Hematopoietic multipotent progenitor cell treated with erythropoietin and hydrocortisone succinate and interleukin-3 and kit ligand, for 17 days (in vitro differentiated cells): ENCODE measurements around the gene ZNF683.
"Not testable (repeated sequence)": the region's sequence is repeated elsewhere in the genome, so short reads cannot be mapped to it uniquely, and the experiment has no call there.

Source experiments
- DNase-seq: peaks from one replicate; pipeline ENCODE4 v3.0.0-alpha.2; 2015; ENCODE audit warnings: low spot score

ZNF683 gene

DNA sequence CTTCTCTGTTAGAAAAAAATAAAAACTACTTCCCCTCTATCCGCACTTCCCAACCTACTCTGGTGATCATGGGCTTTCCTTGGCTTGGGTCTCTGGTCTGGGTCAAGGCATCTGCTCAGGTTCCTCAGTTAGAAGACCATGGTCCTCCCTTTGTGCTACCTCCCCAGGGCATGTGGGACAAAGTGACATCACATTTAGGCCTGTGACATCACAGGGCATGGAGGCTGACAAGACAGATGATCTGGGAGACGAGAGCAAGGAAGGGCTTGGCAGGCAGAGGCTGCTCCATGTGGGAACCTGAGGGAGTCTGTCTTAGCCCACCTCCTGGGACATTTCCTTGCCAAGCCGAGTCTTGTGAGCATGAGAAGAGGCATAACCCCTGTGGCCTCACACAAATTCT lies at the start of gene ZNF683:
Gene ZNF683 (minus strand): TSS at position 140 of the 400 bp plus-strand sequence. CDS start 4,179 bp downstream, outside the sequence.
- DNase-seq: not testable (repeated sequence)

DNA sequence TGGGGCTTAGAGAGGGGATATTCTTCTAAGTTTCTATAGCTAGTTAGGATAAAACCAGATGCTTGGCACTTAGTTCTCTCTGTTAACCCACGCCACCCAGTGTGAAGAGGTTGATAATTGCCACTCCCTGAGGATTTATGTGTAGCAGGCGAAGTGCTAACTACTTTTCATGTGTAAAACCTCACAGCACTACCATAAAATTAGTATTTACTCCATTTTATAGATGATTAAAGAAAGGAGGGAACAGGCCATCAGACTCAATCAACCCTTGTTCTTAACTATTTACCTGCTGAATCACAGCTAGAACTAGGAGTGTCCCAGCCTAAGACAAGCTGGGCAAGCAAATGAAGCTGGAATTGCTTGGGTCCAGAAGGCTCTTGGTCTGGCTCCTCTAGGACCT lies 46.9 kb upstream of the ZNF683 start:
- no peak for DNase-seq

DNA sequence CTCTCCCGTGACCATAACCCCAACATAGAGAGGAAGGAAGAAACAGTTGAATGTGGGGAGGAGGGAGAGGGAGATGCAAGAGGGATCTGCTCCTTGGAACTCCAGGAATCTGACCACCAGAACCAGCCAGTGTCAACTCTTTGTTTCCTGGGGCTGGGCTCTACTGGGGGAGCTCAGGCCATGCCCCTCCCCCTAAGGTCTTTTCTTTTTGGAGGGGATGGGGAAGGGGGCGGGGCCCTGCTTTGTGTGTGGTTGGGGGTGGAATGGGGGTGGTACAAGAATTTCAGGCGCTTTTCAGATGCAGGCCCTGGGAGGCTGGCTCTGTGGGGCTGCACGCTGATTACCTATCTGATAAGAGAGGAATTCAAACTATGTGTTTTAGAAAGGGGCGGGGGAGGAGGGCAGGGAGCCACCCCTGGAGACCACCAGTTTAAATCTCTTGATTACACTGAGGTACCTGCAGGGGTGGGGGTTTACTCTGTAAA lies 46.4 kb upstream of the ZNF683 start:
- DNase-seq: no peak

DNA sequence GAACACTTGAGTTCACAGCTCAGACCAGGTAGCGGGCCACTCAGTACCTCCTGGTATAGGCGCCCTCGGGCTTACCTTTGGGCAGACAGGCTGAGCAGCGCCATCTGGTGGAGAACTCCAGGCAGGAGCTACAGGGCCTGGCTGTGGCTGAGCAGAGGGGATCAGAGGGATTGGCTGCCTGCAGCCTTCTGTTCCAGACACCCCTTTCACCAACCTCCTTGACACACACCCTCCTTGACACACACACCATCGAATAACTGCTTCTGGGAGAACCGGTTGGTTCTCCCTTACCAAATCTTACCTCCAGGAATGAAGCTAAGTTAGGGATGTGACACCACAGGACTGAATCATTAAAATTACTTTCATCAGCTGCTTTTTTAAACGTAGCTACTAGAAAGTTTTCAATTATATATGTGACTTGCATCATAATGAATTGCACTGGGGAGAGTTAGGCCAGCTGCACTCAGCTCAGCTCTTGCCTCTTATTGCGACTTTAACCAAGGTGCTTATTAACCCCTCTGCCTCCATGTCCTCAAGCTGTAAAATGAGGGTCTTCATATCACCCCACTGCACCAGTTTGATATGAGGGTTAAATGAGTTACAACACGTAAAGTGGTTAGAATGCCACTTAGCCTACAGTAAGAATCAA lies 44.7 kb upstream of the ZNF683 start:
- DNase-seq: peak; percentile 85

DNA sequence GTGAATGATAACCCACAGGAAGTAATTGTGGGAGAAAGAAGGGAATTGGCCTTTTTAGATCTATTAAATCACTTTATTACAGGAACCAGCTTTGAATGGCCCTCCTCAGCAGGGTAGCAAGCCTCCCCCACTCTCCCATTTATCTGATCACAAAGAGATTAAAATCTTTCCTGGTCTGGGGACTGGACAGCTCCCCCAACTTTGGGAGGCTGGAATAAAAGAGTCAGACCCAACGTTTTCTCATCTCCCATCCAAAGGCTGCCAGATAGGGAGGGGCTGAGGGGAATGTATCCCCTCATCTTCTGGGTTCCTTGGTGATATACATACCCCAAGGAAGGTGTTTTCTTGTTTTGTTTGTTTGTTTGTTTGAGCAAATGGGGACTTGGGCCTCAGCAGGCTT lies 40.5 kb upstream of the ZNF683 start:
- no peak for DNase-seq

DNA sequence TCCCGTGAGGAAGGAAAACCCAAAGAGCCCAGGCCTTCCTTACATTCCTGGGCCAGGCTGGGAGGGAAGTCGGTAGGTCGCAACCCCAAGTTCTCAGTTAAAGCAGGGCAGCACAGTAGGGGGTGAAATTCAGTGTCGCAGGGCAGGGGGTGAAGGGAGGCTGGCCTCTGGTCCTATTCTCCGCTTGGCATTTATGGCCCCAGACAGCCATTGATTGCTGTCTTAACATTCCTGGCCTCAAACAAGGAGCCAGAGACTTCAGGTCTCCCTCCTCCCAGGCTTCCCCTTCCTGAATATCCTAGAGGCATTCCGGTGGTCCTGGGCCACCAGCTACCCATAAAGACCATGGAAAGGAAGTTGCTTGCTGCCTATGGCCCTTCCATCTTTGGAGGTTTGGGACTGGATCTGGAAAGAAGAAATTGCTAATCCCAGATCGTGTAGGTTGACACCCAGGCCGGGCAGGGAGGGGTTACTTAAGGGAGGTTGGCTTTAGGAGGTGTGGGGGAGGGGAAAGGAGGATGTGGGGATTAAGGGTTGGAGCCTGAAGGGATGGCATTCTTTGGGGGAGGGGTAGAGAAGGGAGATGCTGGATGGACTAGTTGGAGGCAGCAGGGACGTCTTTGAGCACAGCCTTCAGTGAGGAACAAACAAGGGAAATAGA lies 39.8 kb upstream of the ZNF683 start:
- no peak for DNase-seq

DNA sequence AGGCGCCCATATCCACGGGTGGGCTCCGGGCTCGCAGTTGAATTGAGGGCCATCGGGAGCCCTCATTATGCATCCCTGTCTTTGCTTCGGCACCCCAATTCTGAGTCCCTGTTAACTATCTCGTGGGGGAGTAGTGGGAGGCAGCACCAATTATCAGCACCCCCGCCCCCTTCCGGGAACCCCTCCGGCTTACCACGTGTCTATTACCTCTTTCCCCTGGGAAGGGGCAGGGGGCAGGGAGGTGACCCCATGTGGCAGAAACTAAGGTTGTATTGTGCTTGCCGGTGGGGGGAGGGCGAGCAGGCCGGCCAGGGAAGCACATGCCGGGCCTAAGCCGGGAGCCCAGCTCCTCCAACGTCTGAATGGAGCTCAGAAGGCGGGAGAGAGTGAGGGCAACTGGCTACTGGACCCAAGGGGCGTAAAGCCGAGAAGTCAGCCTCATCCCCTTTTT lies 39.1 kb upstream of the ZNF683 start:
- DNase-seq: no peak

DNA sequence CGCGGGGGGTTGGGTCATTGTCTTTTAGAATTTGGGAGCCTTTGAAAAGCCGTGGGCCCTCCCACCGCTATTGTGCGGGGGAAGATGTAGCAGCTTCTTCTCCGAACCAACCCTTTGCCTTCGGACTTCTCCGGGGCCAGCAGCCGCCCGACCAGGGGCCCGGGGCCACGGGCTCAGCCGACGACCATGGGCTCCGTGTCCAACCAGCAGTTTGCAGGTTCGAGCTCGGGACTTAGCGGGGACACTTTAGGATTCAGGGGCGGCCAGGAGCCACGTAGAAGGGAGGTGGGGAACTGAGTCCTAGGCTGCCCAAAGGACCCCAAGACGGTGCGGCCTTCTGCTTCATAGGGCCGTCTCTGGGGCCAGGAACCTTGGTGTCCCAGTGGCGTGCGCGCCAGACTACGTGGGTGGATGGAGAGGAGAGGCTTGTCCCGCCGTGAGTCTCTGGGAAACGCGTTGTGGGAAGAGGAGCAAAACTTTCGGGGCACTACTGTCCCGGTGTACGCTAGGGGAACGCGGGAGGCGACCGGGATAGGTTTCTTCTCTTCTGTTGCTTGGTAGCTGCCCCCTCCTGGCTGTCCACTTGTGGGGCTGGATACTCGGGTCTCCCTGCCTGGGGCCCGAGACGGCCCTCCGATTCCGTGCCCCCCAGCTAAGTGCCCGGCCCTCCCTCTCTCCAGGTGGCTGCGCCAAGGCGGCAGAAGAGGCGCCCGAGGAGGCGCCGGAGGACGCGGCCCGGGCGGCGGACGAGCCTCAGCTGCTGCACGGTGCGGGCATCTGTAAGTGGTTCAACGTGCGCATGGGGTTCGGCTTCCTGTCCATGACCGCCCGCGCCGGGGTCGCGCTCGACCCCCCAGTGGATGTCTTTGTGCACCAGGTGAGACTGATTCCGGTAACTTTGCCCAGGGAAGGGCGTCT lies 38.4 kb upstream of the ZNF683 start, which contains the start of gene LIN28A:
Gene LIN28A (plus strand): TSS at position 112 of the 918 bp plus-strand sequence. CDS start 75 bp downstream, at position 187.
- no peak for DNase-seq

DNA sequence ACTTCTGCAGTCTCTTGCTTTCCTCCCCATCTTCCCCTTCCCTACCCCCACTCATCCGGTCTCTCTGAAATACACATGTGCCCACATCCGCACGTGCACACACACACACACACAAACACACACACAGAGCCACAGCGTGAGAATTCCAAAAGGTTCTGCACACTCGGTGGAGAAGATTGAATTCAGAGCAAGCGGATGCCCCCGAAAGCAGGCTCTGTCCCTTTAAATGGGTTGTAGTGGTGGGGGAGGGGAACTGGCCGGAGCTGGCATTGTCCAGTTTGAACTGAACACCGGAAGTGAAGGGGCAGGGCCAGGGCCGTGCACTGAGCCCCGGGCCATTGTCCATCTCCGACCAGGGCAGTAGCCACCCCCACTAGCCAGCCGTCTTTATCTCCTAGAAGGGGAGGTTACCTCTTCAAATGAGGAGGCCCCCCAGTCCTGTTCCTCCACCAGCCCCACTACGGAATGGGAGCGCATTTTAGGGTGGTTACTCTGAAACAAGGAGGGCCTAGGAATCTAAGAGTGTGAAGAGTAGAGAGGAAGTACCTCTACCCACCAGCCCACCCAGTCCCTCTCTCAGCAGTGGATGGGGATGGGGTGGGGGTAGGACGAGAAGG lies 36.7 kb upstream of the ZNF683 start:
- DNase-seq: no peak

DNA sequence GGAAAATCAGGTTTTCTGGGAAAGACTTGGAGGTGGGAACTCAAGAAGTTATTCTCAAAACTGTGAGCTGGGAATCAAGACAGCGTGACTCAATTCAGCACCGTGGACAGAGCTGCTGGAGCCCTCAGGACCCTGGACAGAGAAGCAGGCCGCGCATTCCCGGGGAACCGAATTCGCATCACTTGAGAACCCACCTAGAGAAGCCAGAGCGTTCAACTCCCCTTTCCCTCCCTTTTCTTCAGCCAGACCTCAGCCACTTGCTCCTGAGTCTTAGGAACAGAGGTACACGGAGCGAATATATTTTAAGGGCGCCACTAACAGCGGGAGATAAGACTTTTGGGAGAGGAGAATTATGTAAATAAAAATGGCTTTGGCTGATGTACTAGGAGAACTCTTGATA lies 36.1 kb upstream of the ZNF683 start:
- peak; percentile 43 for DNase-seq

DNA sequence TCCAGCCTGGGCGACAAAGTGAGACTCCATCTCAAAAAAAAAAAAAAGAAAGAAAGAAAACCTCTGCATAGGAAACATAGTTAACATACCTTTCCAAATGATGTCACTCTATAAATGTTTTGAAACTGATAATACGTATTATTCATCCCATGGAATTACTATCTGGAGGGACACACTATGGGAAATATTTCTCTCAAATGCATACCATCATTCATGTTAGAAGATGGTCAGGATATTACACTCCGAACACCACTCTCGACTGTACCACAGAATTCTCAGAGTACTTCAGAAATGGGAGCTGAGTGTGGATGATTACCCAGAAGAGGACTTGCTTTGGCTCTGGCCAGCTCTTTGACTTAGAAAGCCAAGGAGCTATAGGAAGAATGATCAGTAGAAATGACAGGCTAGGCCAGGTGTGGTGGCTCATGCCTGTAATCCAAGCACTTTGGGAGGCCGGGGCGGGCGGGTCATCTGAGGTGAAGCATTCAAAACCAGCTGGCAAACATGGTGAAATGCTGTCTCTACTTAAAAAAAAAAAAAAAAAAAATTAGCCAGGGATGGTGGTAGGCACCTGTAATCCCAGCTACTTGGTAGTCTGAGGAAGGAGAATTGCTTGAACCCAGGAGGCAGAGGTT lies 32.8 kb upstream of the ZNF683 start:
- DNase-seq: no peak

DNA sequence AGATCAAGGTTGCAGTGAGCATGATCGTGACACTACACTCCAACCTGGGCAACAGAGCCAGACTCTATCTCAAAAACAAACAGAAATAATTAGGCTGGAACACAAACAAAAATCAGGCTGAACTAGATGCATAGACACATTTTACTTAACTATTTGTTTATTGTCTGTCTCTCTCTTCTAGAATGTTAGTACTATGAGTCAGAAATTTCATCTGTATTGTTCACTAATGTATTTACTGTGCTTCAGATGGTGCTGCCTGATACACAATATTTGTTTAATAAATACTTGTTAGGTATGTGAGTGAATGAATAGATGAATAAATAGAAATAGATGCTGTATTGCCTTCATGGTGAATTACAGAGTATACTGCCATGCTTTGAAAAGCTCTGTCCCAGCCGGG lies 32.1 kb upstream of the ZNF683 start:
- DNase-seq: no peak

DNA sequence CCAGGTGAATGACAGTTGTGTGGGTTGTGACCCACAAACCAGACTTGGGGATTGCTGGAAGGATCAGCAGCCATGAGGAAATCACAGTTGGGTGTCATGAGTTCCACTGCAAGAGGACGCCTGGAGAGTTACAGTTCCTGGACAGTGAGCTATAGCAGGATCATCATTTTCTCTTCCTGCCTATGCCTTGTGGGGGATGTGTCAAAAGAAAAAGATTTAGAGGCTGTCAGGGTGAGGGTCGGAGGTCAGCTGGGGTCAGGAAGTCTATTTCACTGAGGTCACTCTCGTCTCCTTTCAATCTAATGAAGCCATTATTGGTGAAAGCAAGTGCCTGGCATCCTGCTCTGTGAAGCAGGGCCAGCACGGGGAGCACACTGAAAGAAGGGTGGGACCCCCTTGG lies 31.1 kb upstream of the ZNF683 start:
- DNase-seq: no peak

DNA sequence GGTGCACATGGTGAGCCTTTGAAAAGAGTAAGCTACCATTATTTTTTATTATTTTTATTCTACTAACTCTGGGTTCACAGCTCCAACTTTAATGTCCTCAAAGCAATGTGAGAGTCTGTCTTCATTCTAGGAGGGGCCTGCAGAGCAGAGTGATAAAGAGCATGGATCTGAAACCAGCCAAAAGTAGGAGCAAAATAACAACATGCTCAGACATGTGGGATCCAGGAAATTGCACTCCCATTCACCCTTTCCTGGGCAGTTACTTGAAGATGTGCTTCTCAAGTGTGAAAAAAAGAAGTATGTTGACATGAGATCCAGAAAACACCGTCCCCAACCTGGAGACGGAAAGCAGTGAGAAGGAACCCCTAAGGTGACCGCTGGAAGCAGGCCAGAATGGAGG lies 29.3 kb upstream of the ZNF683 start:
- DNase-seq: no peak

DNA sequence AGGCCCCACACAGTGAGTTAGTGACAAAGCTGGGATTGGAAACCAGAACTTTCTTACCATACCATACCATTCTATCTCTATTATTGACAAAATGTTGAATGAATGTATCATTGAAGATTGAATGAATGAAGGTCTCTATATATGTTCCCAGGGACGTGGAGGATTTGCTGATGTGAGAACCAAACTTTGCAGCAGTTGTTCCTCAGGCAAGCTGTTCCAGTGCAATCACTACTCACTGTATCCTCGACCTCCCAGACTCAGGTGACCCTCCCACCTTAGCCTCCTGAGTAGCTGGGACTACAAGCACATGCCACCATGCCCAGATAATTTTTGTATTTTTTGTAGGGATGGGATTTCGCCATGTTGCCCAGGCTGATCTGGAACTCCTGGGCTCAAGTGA lies 26.5 kb upstream of the ZNF683 start:
- DNase-seq: no peak

DNA sequence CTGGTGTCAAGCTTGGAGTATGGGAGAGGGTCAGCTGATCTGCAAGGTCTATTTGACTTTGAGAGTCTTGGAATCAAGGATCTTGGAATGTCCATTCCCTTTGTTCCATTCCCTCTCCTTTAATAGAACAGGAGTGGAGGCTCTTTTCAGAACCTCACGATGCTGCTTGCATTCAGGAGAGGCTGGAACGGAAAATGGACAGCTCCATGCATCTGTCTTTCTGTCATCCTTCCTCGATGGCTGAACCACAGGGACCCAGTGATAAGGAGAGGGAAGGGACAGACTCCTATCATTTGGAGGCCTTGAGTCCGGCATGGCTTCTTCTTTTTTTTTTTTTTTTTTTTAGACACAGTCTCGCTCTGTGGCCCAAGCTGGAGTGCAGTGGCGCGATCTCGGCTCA lies 23.2 kb upstream of the ZNF683 start:
- no peak for DNase-seq

DNA sequence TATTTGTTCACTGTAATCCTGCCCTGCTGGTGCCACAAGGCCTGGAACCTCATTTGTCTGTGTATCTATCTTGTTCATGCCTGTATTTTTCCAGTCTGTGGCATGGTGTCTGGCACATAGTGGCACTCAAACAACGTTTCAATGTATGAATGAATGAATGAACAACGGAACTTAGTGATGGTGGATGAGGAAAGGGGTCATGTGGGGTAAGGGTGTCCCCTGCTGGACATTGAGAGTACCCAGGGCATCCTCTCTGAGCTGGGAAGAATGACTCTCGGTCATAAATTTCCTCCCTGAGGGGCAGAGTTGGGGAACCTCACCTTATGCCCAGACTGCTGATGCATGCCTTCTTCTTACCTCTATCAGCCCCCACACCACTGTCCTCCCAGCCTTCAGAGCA lies 18.9 kb upstream of the ZNF683 start:
- DNase-seq: peak; percentile 60

DNA sequence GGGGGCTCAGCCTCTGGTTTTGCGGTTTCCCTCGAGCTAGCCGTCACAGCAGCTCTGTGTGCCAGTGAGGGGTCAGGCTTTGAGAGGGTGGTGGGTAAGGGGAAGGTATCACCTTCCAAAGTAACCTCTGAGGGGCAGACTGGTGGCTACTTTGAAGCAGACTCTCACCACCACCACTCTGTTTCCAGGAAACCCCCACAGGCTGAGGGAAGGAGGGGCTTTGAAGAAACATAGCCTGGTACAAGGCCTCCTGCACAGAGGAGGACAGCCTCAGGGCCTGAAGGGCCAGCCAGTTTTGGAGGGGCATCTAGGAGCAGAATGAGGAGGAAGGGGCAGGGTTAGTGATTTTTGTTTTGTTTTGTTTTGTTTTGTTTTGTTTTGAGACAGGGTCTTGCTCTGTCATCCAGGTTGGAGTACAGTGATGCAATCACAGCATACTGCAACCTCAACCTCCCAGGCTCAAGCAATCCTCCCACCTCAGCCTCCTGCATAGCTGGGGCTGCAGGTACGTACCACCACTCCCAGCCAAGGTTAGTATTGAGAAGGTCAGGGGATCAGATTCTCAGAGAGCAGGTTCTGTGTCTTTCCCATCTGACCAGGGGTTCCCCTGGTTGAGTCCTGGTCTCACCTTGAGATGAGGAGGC lies 17.2 kb upstream of the ZNF683 start:
- DNase-seq: no peak

DNA sequence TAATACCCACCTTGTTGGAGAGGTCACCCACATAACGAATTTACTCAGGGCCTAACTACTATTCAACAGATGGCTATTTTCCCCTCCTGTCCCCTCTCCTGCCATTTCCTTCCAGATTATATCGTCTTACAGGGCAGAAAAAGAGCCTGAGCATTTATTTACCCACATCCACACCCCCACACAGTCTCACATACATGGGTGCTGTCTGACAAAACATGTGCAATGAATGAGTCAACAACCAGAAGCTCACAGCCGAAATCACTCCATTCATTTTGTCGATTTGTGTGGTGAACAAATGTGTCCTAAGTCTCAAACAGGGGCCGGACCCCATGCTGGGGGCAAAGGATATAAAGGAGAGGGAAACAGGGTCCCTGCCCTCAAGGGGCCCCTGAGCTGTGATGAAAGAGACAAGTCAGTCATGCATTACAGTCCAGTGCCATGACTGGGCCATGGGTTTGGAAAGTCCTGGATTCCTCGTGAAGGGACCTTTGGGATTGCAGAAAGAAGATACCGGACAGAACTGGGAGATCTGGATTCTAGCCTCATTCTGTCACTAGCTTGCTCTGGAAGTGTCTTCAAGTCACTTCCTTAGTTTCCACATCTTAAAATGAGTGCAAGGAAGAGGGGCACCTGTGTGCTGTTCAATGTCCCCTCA lies 16.4 kb upstream of the ZNF683 start:
- no peak for DNase-seq

DNA sequence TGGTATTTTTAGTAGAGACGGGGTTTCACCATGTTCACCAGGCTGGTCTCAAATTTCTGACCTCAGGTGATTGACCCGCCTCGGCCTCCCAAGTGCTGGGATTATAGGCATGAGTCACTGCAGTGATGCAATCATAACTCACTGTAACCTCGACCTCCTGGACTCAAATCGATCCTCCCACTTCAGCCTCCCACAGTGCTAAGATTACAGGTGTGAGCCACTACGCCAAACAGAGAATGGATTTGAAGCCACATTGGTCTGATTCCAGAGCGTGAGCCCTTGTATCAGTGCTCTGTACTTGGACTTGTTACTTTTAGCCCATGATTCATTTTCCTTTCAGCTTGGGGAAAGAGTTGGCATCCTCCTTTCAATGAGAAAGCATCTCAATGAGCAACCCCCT lies 14.9 kb upstream of the ZNF683 start:
- DNase-seq: no peak

DNA sequence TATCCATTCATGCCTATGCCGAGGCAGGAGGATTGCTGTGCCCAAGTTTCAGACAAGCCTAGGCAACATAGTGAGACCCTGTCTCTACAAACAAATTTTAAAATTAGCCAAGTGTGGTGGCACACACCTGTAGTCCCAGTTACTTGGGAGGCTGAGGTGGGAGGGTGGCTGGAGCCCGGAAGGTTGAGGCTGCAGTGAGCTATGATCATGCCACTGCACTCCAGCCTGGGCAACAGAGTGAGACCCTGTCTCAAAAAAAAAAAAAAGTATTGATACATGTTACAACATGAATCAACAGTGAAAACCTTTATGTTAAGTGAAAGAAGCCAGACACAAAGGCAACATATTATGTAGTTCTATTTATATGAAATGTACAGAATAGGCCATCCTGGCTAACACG lies 12.5 kb upstream of the ZNF683 start:
- not testable (repeated sequence) for DNase-seq
